GM18870 (cell line): ENCODE results near the gene LRRC28.
"Not testable (repeated sequence)": the region's sequence is repeated elsewhere in the genome, so short reads cannot be mapped to it uniquely, and the experiment has no call there.

ENCODE experiments used
- ATAC-seq: cut with Tn5 transposase; IDR thresholded peaks from one replicate; pipeline ENCODE4 v1.9.1; 2021; ENCODE audit warnings: moderate library complexity; ENCODE audit not compliant: unreplicated experiment

Gene LRRC28

DNA sequence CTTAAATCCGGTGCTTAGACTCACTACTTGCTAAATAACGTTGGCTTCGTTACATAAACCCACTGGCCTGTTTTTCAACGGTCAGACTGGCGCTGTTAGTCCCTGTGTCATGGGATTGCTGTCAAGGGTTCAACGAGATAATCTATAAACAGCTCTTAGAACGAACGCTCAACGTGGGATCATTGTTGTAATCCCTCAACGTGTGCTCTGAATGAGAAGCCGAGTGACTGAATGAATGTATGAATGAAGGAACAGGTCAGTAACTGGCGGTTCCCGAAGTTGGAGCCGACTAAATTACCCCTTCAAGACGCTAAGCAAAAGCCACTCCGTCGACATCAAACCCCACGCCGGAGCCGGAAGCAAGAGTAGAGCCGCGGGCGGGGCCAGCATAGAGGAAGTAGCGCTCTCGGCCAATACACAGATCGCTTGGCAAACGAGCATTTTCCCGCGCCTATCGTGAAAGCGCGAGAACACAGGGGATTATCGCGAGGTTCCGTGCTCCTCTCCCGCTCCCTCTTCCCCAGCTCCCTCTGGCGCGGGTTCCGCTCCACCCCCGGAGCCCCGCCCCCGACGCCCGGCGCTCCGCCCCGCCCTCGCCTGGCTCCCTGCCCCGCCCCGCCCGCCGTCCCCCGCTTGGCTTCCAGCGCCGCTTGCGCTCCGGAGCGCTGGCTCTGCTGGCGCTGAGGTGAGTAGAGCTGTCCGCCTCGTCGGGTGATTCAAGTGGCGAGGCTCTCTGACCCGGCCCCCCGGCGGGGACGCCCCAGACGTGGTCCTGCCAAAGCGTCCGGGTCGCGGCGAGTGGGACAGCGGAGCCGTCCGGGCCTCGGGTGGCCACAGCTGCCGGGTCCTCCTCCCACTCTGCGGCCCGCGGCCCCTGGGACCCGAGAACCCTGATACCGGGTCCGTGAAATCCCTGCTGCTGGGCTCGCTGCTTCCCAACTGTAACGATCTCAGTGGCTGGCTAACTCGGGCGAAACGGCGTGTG lies at the start of gene LRRC28:
Gene LRRC28 (plus strand): TSS at position 625 of the 985 bp plus-strand sequence. CDS start 4,477 bp downstream, outside the sequence.
- ATAC-seq, result peak; percentile 91

DNA sequence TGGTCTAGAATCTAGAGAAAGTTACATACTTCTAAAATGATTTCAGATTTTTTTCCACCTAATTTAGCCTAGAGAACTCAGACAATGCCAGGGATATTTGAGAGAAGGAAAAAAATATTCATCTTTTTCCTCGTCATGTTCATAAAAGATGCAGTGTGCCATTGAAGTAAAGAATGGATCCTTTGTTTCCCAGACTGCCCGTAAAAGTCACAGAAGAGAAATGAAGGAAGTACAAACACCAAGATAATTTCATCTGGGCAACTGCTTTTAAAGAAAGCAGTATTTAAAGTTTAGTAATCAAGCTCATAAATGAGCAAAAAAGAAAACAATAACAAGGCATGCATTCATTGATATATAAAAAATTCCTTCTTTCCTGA lies 49.1 kb upstream of the LRRC28 start:
- ATAC-seq, result no peak

DNA sequence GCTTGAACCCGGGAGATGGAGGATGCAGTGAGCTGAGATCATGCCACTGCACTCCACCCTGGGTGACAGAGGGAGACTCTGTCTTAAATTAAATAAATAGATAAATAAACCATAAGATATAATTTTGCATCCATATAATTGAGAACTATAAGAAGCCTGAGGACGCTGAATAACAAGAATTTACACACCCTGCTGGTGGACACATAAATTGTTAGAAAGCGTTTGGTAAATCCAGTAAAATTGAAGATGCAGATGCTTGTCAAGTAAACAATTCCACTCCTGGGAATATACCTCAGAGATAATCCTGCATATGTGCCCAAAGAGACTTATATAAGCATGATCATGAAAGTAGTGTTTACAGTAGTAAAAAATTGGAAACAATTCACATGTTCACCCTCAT lies 43.6 kb upstream of the LRRC28 start:
- ATAC-seq, result no peak

DNA sequence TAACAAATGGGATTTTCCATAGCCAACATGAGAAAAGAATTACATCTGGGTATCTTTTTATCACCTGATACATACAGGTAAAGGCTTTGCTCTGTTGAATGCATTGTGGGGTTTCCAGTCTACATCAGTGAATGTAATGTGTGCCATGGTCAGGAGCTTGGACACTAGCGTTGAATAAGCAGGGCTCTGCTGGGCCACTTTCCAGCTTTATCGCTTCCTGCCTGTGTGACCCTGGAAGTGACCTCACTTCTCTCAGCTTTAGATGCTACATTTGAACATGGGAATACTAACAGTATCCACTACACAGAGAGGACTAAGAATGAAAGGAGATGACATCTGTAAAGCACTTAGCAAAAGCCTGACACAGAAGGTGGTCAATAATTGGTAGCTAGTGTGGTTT lies 42.0 kb upstream of the LRRC28 start:
- no peak for ATAC-seq

DNA sequence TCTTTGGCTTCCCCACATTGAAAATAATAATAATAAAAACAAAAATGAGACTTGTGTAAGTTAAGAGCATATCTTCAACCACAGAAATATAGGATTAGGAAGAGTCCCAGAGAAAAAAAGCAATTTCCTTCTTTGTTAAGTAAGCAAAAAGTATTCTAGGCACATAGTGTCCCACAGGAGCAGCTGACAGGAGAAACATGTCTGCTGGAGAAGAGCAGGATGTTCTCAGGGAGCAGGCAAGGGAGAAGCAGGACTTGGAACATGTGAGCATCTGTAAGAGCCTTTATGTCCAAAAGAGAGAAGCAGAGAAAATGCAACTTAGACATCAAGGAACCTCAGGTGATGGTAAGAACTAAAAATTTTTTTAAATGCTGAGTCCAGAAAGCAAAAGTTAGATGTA lies 40.9 kb upstream of the LRRC28 start:
- no peak for ATAC-seq

DNA sequence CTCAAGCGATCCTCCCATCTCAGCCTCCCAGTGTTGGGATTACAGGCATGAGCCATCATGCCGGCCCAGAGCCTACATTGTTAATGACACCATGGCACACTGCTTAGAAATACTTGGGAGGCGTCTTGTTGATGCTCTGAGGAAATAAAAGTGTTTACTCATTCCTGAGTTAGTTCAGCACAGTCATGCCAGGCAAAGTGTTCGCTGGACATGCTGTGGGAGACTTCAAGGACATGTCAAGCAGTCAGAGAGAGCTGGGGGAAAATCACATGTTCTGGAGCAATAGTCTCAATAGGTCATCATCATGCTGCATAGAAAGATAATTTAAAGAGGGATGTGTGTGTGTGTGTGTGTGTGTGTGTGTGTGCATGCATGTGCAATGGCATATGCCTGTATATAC lies 39.4 kb upstream of the LRRC28 start:
- no peak for ATAC-seq

DNA sequence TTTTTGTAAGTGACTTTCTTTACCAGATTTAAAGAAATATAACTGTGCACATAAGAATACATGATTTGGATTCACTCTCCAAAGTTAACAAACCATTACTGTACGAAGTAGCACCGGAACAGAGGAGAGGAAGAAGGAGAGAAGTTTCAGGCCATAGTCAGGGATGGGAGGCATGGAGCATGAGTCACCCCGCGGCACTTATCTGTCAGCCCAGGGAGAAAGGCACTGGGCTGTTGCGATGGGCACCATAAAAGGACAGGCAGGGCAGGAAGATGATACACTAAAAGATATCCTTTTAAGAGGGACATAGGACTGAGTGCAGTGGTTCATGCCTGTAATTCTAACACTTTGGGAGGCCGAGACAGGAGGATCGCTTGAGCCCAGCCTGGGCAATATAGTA lies 38.9 kb upstream of the LRRC28 start:
- ATAC-seq, result no peak

DNA sequence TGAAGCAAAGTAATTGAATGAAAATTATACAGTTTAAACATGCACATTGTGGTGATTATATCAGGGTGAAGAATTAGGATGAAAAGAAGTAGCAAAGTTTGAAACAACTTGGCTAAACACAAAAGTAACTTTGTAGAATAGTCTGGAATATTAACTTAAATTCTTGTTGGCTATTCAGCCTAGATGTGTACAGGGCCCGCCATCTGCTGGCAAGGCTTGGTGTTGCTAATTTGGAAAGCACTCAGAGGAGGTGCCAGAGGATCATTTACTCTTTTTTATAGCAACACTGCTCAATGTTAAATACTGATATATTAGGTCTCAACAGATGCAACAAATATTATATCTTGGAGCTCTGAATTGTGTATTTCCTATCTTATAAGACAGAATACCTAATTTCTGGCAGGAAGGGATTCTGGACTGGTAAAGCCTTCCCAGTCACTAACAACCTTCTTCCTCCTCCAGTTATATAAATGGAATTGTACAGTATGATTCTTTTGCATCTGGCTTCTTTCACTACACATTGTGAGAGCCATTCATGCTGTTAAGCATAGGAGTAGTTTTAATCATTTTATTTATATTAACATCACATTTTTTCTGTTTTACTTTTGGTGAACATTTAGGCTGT lies 38.0 kb upstream of the LRRC28 start:
- ATAC-seq, result peak; percentile 55

DNA sequence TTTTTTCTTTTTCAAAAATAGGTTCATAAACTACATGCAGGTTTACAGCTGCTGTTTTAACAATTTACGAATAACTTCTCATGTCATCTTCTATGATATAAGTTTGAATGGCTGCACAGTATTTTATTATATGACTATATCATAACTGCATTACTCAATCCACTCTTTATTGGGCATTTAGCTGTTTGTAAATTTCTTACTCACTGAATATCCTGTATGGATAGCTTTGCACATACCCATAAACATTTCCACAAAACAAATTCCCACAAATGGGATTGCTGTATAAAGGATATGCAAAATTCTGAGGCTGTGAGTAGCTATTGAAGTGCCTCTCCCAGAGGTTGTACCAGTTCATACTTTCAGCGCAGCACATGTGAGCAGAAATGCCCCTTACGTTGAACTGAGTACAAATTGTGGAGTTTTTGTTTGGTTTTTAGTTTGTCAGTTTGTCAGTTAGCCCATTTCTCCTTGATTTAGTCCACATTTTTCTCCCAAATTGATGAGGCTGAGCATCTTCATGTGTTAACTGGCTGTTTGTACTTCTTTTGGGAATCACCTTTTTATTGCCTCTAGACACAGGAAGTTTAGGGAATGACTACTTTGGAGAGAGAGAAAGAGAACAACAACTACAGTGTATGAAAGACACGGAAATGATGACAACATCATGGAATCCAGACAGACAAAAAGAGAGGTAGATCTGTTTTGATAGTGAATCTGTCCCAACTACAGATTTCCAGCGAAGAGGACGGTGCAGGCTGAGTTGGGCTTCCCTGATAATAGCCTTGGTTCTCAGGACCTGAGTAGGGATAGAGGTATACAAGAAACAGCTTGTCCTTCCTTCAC lies 26.7 kb upstream of the LRRC28 start:
- ATAC-seq, result no peak

DNA sequence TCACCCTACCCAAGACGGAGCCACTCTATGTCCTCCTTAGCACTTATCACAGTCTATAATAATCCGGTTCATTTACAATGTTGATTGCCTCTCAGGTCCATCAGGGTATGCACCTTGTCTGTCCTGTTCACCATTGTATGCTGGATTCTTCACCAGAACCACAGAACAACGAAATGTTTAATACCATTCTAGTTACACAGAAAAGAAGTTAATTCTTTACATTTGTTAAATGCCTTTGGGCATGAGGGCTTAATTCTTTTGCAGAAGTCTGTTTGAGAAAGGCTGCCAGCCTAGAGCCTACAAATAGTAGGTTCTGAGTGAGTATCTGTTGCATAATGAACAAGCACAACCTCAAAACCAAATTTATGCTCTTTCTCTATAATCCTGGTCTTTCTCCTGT lies 24.5 kb upstream of the LRRC28 start:
- ATAC-seq, result no peak

DNA sequence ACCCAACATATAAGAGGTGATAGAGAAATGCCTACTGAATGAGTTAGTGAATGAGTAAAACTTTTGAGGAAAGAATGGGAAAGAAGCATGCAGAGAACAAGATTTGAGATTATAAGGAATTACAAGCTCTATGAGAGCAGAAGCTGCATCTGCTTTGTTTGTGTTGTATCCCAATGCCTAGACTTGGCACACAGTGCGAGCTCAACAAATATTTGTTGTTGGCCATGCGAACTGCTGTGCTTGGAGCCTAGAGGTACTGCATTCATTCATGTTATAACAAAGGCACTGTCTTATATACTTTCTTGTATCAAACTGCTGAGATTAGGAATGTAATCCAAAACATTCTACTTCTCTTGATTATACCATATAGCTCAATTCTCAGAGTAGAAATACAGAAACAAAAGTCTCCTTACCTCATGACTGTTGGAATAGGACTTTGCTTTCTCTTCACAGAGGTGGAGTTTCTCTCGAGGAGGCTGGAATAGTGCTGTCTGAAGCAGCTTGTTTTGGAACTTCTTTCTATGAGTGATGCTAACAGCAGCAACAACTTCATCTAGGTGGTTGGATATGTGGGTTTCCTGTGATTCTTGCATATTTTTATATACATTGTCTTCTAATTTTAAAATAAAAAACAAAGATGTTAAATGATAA lies 23.0 kb upstream of the LRRC28 start:
- no peak for ATAC-seq

DNA sequence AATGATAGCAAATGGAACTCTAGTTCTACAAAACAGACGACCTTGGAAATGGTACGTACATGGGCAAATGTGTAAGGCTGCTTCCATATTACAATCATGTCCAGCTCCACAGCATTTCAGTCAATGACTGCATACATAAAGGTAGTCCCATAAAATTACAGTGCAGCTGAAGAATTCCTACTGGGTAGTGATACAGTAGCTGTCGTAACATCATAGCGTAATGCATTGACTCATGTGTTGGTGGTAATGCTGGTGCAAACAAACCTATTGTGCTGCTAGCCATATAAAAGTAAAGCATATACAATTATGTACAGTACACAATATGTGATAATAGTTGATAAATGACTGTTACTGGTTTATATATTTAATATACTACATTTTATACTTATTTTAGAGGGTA lies 20.4 kb upstream of the LRRC28 start:
- no peak for ATAC-seq

DNA sequence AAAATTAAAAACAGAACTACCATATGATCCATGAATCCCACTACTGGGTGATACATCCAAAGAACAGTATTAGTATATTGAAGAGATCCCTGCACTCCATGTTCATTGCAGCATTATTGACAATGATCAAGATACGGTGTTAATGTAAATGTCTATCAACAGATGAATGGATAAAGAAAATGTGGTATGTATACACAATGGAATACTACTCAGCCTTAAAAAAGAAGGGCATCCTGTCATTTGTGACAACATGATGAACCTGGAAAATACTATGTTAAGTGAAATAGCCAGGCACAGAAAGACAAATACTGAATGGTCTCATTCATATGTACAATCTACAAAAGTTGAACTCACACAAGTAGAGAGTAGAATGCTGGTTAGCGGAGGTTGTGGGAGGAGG lies 18.5 kb upstream of the LRRC28 start:
- ATAC-seq, result no peak

DNA sequence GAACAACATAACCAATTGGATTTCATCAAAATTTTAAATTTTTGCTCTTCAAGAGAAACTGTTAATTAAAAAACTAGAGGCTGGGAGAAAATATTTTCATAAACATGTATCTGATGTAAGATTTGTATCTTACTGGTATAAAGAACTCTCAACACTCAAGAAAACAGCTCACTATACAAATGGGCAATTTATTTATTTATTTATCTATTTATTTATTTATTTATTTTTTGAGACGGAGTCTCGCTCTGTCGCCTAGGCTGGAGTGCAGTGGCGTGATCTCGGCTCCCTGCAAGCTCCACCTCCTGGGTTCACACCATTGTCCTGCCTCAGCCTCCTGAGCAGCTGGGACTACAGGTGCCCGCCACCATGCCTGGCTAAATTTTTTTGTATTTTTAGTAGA lies 17.1 kb upstream of the LRRC28 start:
- ATAC-seq, result not testable (repeated sequence)

DNA sequence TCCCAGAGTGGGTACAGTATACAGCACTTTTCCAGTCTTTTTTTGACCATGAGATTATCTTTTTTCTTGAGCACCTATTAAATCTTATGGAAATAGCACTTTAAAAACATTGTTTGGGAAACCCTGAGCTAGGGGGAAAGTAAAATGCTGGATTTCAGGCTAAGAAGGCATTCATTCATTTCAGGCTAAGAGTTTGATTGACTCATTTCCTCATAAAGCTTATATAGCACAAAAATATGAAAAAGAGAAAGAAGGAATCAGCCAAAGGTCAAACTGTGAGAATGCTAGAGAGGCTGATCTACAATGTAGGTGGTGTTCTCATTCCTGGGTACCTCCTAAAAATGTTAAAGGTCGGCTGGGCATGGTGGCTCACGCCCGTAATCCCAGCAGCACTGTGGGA lies 12.4 kb upstream of the LRRC28 start:
- ATAC-seq, result no peak

DNA sequence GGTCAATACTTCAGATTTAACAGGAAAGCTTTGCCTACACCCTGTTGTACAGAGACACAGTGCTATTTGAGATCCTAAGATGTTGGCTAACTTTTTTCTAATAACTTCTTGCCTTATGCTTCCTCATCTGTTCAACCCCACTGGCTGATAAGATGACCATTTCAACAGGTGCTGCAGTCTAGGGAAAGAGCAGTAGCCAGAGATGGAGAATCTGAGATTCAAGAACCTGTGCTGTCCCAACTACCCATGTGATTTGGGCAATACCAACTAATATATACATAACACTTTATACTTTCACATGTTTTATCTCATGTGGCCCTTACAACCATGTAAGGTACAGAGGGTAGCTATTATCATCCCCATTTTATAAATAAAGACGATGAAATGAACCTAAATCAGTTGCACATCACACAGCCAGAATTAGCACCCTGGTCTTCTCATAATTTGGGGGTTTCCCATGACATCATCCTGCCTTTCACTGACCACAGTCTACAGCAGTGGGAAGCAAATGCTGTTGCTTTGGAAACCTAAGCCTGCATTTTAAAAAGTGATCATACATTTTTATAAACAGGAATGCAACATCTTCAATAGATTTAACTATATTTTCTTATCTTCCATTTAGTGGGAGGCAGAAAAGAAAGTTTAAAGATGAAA lies 11.6 kb upstream of the LRRC28 start:
- ATAC-seq, result peak; percentile 93

DNA sequence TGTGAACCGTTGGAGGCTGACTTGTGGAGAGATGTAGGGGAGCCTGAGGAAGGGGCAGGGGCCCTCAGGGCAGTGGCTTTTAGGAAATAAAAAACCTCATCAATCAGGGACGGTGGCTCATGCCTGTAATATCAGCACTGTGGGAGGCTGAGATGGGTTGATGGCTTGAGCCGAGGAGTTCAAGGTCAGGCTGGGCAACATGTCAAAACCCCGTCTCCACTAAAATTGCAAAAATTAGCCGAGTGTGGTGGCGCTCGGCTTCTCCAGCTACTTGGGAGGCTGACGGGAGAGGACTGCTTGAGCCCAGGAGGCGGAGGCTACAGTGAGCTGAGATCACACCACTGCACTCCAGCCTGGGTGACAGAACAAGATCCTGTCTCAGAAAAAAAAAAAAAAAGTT lies 9.5 kb upstream of the LRRC28 start:
- ATAC-seq, result no peak

DNA sequence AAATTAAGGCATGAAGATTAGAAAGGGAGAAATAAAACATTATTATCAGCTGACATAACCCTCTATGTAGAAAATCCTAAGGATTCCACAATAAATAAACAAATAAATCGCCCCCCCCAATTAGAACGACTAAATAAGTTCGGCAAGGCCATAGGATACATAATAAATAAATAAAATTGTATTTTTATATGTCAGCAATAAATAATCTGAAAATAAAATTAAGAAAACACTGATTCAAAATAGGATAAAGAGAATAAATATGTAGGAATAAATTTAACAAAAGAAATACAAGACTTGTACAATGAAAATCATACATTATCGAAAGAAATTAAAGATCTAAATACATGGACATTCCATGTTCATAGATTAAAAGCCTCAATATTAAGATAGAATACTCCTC lies 7.0 kb upstream of the LRRC28 start:
- no peak for ATAC-seq

DNA sequence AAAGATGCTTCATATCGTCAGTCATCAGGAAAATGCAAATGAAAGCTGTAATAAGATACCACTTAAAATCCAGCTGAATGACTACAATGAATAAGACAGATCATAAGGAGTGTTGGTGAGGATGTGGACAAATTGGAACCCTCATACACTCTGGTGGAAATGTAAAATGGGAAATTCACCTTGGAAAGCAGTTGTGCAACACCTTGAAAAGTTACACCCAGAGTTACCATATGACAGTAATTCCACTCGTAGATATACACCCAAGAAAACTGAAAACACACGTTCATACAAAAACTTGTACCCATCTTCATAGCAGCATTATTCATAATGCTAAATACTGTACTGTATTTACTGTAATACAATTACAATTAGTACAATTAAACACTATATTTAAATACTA lies 4.2 kb upstream of the LRRC28 start:
- no peak for ATAC-seq

DNA sequence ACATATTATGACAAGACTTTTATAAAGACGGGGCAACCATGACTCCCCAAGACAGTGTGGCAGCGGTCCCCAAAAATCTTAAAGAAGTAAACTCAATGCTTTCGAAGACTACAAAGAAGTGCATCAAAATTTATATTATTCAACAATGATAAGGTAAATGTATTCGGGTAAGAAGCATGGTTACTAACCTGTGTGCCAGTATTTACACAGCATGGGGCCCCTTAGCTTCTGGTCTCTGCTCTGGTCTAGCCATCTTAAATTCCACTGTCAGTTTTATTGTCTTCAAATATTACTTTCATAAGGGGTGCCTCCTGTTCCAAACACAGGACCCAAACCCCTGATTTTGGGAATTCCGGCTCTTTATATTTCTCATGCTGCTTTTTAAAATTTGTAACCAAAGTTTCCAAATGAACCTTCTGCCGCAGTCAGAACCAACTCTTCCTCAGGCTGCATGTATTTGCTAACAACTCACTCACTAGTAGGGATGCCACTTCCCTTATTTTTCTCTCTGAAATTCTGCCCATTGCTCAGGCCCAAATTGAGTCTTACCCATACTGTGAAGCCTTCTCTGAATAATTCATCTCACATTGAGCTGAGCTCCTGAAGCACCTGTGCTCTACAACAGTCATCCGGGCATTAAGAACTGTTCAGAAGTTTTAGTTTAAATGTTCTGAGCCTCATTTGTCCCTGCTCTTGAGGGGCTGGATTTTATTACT lies 3.1 kb upstream of the LRRC28 start:
- ATAC-seq, result no peak
